Psoas muscle (tissue), 8 donors: ENCODE data around the gene AGTR1. TPM values are rescaled to one million over a fixed set of nuclear protein-coding genes. Genes with fewer than 3 reads are reported as not detected.
A peak's percentile ranks its signal among the peaks of the same experiment; 100 is the strongest.
"Not testable (repeated sequence)": the region's sequence is repeated elsewhere in the genome, so short reads cannot be mapped to it uniquely, and the experiment has no call there.

ENCODE experiments used
- ATAC-seq, 4 donors: fragments of 200-7000 bp; cut with Tn5 transposase; one replicate each; pipeline ENCODE4 v1.9.1; 2020; ENCODE audit warnings: moderate library complexity in 3 of 4, mild to moderate bottlenecking in 2 of 4
- DNase-seq, 2 donors: peaks; one replicate each; pipeline ENCODE4 v3.0.0-alpha.2; 2020
- H3K27ac ChIP-seq: fragments of 200-600 bp; one replicate; pipeline ENCODE4 v1.8.0; 2022
- H3K27me3 ChIP-seq, 3 donors: fragments of 200-600 bp in 1 of 3; one replicate each; pipeline versions ENCODE4 v1.6.1 to v1.8.0; 2013 to 2022; ENCODE audit warnings: low read length in 2 of 3, mild to moderate bottlenecking in 2 of 3, moderate library complexity in 1 of 3; ENCODE audit not compliant: insufficient read depth in 3 of 3
- H3K36me3 ChIP-seq, 2 donors: fragments of 200-600 bp in 1 of 2; one replicate each; pipeline versions ENCODE4 v1.6.1 to v1.8.0; 2013 to 2022; ENCODE audit warnings: low read depth in 1 of 2, mild to moderate bottlenecking in 1 of 2, moderate library complexity in 1 of 2; ENCODE audit not compliant: insufficient read depth in 1 of 2
- H3K4me1 ChIP-seq: fragments of 200-600 bp; one replicate; pipeline ENCODE4 v1.8.0; 2022
- H3K4me3 ChIP-seq: fragments of 200-600 bp; one replicate; pipeline ENCODE4 v1.8.0; 2022; ENCODE audit warnings: mild to moderate bottlenecking
- H3K9me3 ChIP-seq: fragments of 200-600 bp; one replicate; pipeline ENCODE4 v1.8.0; 2022
- WGBS, 3 donors: extraction: QIAGEN DNeasy Blood & Tissue Kit; methylation state at CpG; one replicate each; pipeline versions ENCODE4 v1.1.6 to v1.1.7; 2013; 5-methylcytosine and 5-hydroxymethylcytosine counted together
- intact Hi-C, 2 donors: fragments of 100-400 bp; cut with DNase I; formaldehyde crosslinking; loops; one replicate each; pipeline versions ENCODE4 v1.11.0 to v1.14.2; 2022
- polyA plus RNA-seq, 3 donors: library from polyadenylated mRNA; stranded (reverse); fragments of 200-250 nt; gene quantifications; one replicate each; pipeline ENCODE4 v1.2.3, GENCODE V29; 2013
- total RNA-seq, 4 donors: library from RNA; stranded (reverse); fragmentation: NEBNext Ultra II Directional in 2 of 4; extraction: Animal tissue kit (Norgen Biotek cat#: 25700) in 2 of 4; gene quantifications; one replicate each; pipeline versions ENCODE4 v1.2.1 to v1.2.4, GENCODE V29; 2021 to 2023
- TF ChIP-seq, protein P1 (sequence below): fragments of 200-600 bp; IDR thresholded peaks from one replicate; pipeline ENCODE4 v1.8.0; 2022; ENCODE audit warnings: antibody characterized with exemption
- donor health status: healthy with polysubstance abuse.
- donor health status: DM: no; HTN: no; CAD: no; lungs with moderate emphysema.
- donor health status: Bipolar disorder and iron deficiency.
- donor health status: healthy.
- donor health status: DM: yes; HTN: yes; CAD: no.
- donor health status: DM: no; HTN: no; CAD: no.
- donor health status: DM: no; HTN: no; CAD: no.
- donor health status: DM: yes; HTN: yes; CAD: no.

Gene AGTR1
- total and polyA plus RNA-seq, 7 donors, result 3.1 to 11.4 (median 7.2) TPM

DNA sequence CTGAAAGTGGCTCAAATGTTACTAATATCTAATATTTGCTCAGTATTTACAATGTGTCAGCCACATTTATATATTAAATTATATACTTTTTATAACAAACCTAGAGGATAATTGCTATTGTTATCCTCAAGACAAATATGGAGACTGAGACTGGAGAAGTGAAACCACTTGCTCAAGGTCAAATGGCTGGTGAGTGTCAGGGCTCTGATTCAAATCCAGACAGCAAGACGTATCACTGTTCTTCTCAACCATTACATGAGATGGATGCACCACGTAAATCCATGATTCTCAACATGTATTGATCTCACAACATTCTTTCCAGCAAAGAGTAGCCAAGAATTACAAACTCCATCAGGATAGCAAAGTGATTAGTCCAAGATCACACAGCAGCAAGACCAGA is 76.1 kb downstream of the AGTR1 start:
- H3K27ac ChIP-seq, result no peak overlapping the region
- no peaks in the 10 kb centered on the region for H3K27me3 ChIP-seq
- TF ChIP-seq, protein P1, sequence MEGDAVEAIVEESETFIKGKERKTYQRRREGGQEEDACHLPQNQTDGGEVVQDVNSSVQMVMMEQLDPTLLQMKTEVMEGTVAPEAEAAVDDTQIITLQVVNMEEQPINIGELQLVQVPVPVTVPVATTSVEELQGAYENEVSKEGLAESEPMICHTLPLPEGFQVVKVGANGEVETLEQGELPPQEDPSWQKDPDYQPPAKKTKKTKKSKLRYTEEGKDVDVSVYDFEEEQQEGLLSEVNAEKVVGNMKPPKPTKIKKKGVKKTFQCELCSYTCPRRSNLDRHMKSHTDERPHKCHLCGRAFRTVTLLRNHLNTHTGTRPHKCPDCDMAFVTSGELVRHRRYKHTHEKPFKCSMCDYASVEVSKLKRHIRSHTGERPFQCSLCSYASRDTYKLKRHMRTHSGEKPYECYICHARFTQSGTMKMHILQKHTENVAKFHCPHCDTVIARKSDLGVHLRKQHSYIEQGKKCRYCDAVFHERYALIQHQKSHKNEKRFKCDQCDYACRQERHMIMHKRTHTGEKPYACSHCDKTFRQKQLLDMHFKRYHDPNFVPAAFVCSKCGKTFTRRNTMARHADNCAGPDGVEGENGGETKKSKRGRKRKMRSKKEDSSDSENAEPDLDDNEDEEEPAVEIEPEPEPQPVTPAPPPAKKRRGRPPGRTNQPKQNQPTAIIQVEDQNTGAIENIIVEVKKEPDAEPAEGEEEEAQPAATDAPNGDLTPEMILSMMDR, result no peak
- 68 to 75% (median 73%) methylated on average over 2 of the region's 2 CpGs for WGBS, 3 donors
- intact Hi-C loops, result no loop called here
- H3K4me1 ChIP-seq, result no peaks in the 10 kb centered on the region
- H3K9me3 ChIP-seq, result no peaks in the 10 kb centered on the region
- DNase-seq (no peak), ATAC-seq (no peak)
- H3K36me3 ChIP-seq, result no peaks in the 10 kb centered on the region
- no peak overlapping the region for H3K4me3 ChIP-seq

DNA sequence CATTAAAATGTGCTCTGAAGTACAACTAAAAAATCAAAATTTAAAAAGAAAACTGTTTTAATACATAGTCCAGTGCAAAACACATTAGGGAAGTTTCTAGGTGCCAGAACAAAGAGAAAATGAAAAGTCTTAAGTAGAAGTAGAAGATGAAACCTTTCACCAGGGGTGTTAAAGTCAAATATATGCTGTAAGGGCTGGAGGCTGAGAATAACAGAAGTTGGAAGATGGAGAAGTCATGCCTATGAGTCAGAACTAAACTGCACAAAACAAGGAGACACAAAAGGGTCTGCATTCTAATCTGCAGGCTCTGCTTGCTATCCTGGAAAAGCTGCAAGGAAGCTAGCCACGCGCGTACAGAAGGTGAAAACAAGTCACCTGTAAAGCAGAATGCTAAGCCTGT is 81.2 kb downstream of the AGTR1 start:
- WGBS, 3 donors, result 96 to 97% (median 97%) methylated on average over 3 of the region's 3 CpGs
- TF ChIP-seq, protein P1, result no peak
- Histone ChIP-seq H3K27ac (no peak overlapping the region), H3K27me3 (no peaks in the 10 kb centered on the region), H3K9me3 (no peaks in the 10 kb centered on the region), H3K4me3 (no peak overlapping the region), H3K36me3 (no peaks in the 10 kb centered on the region), H3K4me1 (no peaks in the 10 kb centered on the region)
- no peak for ATAC-seq
- no peak for DNase-seq
- intact Hi-C loops, result no loop called here

GRCh38 chr3:148785026-148785425 is 87.3 kb downstream of the AGTR1 start:
- ATAC-seq, DNase-seq, H3K4me3 ChIP-seq, H3K9me3 ChIP-seq, H3K27ac ChIP-seq, H3K4me1 ChIP-seq, H3K27me3 ChIP-seq, H3K36me3 ChIP-seq, intact Hi-C loops: not testable (repeated sequence)
- WGBS, 3 donors, result 63 to 86% (median 81%) methylated on average over 6 of the region's 6 CpGs

- ATAC-seq, H3K27me3 ChIP-seq, H3K36me3 ChIP-seq, H3K4me3 ChIP-seq, H3K9me3 ChIP-seq, intact Hi-C loops, H3K4me1 ChIP-seq, DNase-seq, H3K27ac ChIP-seq: not testable (repeated sequence)
- 94 to 97% (median 96%) methylated on average over 9 of the region's 9 CpGs for WGBS, 3 donors
These were observed 88.5 kb downstream of the AGTR1 start for GRCh38 chr3:148786159-148786558.

DNA sequence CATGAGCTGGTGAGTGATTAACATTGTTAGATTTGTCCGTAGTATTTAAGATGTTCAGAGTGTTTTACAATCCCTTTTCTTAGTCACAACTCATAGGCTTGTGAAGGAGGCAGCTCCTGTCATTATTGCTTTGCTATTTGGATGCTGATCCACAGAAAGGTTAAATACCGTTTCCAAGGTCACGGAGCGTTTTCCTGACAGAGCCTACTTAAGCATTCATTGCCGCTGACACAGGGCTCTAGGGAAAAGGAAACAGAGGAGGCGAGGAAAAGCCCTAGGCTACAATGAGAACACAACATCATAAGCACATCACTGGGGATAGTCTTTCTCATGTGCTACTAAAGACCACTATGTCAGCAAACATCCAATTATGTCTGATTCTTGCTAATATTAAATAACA is 91.4 kb downstream of the AGTR1 start:
- WGBS, 3 donors, result 21 to 24% (median 23%) methylated on average over 6 of the region's 6 CpGs
- Histone ChIP-seq H3K36me3 (no peaks in the 10 kb centered on the region), H3K27me3 (no peaks in the 10 kb centered on the region), H3K27ac (no peak overlapping the region), H3K4me3 (no peak overlapping the region), H3K4me1 (no peaks in the 10 kb centered on the region), H3K9me3 (no peaks in the 10 kb centered on the region)
- TF ChIP-seq, protein P1, result no peak
- no peak for DNase-seq
- intact Hi-C loops, result no loop called here
- peak in 1 of 4 donors; percentile 32 for ATAC-seq

DNA sequence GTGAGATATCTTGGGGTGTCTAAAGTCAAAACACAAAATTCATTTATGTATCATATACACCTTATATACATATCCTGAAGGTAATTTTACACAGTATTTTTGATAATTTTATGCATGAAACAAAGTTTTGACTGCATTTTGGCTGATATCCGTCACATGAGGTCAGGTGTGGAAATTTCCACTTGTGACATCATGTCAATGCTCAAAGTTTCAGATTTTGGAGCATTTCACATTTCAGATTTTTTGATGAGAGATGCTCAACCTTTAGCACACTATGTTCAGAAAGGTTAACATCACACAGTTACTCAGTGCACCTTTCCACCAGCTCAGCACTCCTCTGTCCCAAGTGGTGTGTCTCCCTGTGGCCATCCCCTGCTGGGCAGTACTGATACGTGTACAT is 92.2 kb downstream of the AGTR1 start:
- no peaks in the 10 kb centered on the region for H3K9me3 ChIP-seq
- 83 to 93% (median 88%) methylated on average over 2 of the region's 2 CpGs for WGBS, 3 donors
- TF ChIP-seq, protein P1, result no peak
- ATAC-seq (no peak), DNase-seq (no peak)
- no peaks in the 10 kb centered on the region for H3K4me1 ChIP-seq
- H3K36me3 ChIP-seq, result no peaks in the 10 kb centered on the region
- no peak overlapping the region for H3K4me3 ChIP-seq
- H3K27me3 ChIP-seq, result no peaks in the 10 kb centered on the region
- intact Hi-C loops, result no loop called here
- peak overlapping the region; percentile 55 for H3K27ac ChIP-seq
